ENCODE data around the gene ZDHHC24. TPM values are rescaled to one million over a fixed set of nuclear protein-coding genes. Genes with fewer than 3 reads are reported as not detected.

Gene ZDHHC24
- total RNA-seq, 1 experiment from 2014 or later: 10.5 TPM

DNA sequence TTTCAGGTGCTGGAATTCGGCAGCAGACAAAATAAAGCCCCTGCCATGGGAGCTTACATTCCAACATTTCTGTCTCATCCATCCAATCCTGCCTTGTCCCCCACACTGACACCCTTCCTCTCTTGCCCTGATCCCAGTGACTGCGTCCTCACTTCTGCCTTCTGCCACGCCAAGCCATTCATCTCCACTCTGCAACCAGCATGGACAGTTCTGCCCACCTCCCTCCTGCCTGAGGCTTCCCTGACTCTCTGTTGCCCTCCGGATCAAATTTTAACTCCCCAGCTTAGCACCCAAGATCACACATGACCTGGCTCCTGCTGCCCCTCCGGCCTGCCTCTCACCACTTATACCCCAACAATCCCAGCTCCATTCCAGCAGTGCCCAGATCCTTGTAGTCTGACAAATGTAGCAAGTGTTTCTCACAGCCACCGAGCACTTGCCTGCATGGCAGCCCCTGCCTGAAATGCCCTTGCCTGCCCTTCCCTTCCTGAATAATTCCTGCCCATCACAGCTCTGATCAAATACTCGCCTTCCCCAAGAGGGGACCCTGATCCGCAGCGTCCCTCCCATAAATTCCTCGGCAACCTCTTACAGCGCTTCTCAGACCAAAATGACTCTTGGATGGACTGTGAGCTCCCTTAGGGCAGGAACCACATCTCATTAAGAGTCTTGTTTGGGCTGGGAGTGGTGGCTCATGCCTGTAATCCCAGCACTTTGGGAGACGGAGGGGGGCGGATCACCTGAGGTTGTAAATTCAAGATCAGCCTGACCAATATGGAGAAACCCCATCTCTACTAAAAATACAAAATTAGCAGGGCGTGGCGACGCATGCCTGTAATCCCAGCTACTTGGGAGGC is 3.2 kb upstream of the ZDHHC24 start:
- RAD21 ChIA-PET (ENCODE audit: low non-redundant PET in 1 of 2, low total read pairs in 2 of 2, uncharacterized antibody in 2 of 2, unreplicated experiment in 2 of 2): interaction anchor here in 1 of 2 experiments (0.6 kb wide), 1 partner anchor 280 kb away, joined by 3 read pairs; no protein-coding TSS in a partner anchor
- TF ChIP-seq YY1 (IDR thresholded peaks at IDR 0.05; ENCODE audit: extremely low read depth, insufficient replicate concordance, low read depth, low read length): no peak
- TF ChIP-seq RAD21 (IDR thresholded peaks at IDR 0.05; ENCODE audit: low read depth): no peak
- POLR2A ChIA-PET: interaction anchor here (1.1 kb wide), 1 partner anchor 13 kb away, joined by 3 read pairs; no protein-coding TSS in a partner anchor
- no peak overlapping the region for H3K4me3 ChIP-seq (replicated peaks in 1 of 2; ENCODE audit: low read depth in 1 of 2, low read length in 2 of 2)
- ATAC-seq: no peak
- no TSS peak for BruUV-seq (replicated peaks)
- intact Hi-C loops (cut with micrococcal nuclease): no loop called here
- peaks cover 0 to 12% of the 10 kb centered on the region in 2 experiments; a peak in 2 of 4 replicates for H3K4me1 ChIP-seq (ENCODE audit: control insufficient read depth in 1 of 2, insufficient read depth in 2 of 2, low read length in 2 of 2)
- no peaks in the 10 kb centered on the region for H3K27me3 ChIP-seq (ENCODE audit: insufficient read depth, low read length)
- no peaks in the 10 kb centered on the region for H3K9me3 ChIP-seq (ENCODE audit: control insufficient read depth in 1 of 2, insufficient read depth in 1 of 2, low read depth in 1 of 2, low read length in 2 of 2)
- no peak overlapping the region for H3K9ac ChIP-seq (ENCODE audit: low read length)
- CTCF ChIA-PET: no interaction called here
- no peak overlapping the region for H3K4me2 ChIP-seq (ENCODE audit: low read length)
- no peaks in the 10 kb centered on the region for H3K9me2 ChIP-seq (ENCODE audit: insufficient read depth)
- H3K27ac ChIP-seq (ENCODE audit: low read depth, low read length): no peak overlapping the region
- no peak overlapping the region for H2AFZ ChIP-seq (ENCODE audit: low read depth, low read length, poor library complexity, severe bottlenecking)
- no peak for DNase-seq (ENCODE audit: low read depth, low spot score)
- no peaks in the 10 kb centered on the region for H3K79me2 ChIP-seq (ENCODE audit: insufficient read depth, low read length)
- no peaks in the 10 kb centered on the region for H4K20me1 ChIP-seq (ENCODE audit: insufficient read depth)
- no peaks in the 10 kb centered on the region for H3K36me3 ChIP-seq (ENCODE audit: control insufficient read depth in 1 of 2, insufficient read depth in 2 of 2, low read length in 2 of 2)

DNA sequence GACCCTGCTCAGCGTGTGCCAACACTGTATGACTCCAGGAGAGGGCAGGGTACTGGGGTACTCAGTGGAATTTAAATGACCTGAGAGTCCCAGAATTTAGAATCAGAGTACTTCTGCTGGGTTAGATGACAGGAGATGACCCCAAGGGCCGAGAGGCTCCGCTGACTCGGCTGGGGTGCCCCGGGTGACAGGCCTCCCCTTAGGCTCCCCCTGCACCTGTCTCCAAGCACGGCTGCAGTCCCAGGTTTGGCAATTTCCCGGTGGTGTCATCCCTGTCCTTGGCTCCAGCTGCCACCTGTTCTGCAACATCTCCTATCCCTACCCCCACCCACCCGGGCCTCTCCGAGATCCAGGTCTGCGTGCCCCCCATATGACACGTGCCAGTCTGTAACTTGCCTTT is 2.2 kb upstream of the ZDHHC24 start:
- H3K36me3 ChIP-seq (ENCODE audit: control insufficient read depth in 1 of 2, insufficient read depth in 2 of 2, low read length in 2 of 2): no peaks in the 10 kb centered on the region
- H3K9ac ChIP-seq (ENCODE audit: low read length): no peak overlapping the region
- TF ChIP-seq POLR2AphosphoS5 (IDR thresholded peaks at IDR 0.05; ENCODE audit: low read depth, low read length) (no peak), SRF (IDR thresholded peaks at IDR 0.05; ENCODE audit: low read depth) (no peak), EGR1 (IDR thresholded peaks at IDR 0.05; ENCODE audit: low read depth) (no peak), EZH2 (IDR thresholded peaks at IDR 0.05) (no peak), TCF7L2 (IDR thresholded peaks at IDR 0.05; ENCODE audit: borderline replicate concordance, extremely low read depth, insufficient read depth, insufficient read length) (no peak), ZNF274 (IDR thresholded peaks at IDR 0.05; ENCODE audit: low read depth, low read length) (no peak), POLR2A (IDR thresholded peaks at IDR 0.05; ENCODE audit: borderline replicate concordance, extremely low read depth, insufficient read depth, insufficient read length) (no peak), ELF1 (IDR thresholded peaks at IDR 0.05; ENCODE audit: borderline replicate concordance, low read depth) (no peak), YY1 (IDR thresholded peaks at IDR 0.05; ENCODE audit: extremely low read depth, insufficient replicate concordance, low read depth, low read length) (no peak), FOSL1 (IDR thresholded peaks at IDR 0.05; ENCODE audit: low read depth) (no peak), CEBPB (IDR thresholded peaks at IDR 0.05; ENCODE audit: low read depth) (no peak)
- TF ChIP-seq, protein P1, sequence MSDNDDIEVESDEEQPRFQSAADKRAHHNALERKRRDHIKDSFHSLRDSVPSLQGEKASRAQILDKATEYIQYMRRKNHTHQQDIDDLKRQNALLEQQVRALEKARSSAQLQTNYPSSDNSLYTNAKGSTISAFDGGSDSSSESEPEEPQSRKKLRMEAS (IDR thresholded peaks at IDR 0.05): no peak
- ChIA-PET CTCF (no interaction called here), POLR2A (no interaction called here), RAD21 (ENCODE audit: low non-redundant PET in 1 of 2, low total read pairs in 2 of 2, uncharacterized antibody in 2 of 2, unreplicated experiment in 2 of 2) (no interaction called here)
- no TSS peak for BruUV-seq (replicated peaks)
- no peak overlapping the region for H3K4me3 ChIP-seq (replicated peaks in 1 of 2; ENCODE audit: low read depth in 1 of 2, low read length in 2 of 2)
- H3K27me3 ChIP-seq (ENCODE audit: insufficient read depth, low read length): no peaks in the 10 kb centered on the region
- no peak overlapping the region for H3K4me2 ChIP-seq (ENCODE audit: low read length)
- no peak for DNase-seq (ENCODE audit: low read depth, low spot score)
- H3K4me1 ChIP-seq (ENCODE audit: control insufficient read depth in 1 of 2, insufficient read depth in 2 of 2, low read length in 2 of 2): peaks cover 0 to 12% of the 10 kb centered on the region in 2 experiments; a peak in 2 of 4 replicates
- no peaks in the 10 kb centered on the region for H3K9me3 ChIP-seq (ENCODE audit: control insufficient read depth in 1 of 2, insufficient read depth in 1 of 2, low read depth in 1 of 2, low read length in 2 of 2)
- no peaks in the 10 kb centered on the region for H3K79me2 ChIP-seq (ENCODE audit: insufficient read depth, low read length)
- H3K9me2 ChIP-seq (ENCODE audit: insufficient read depth): no peaks in the 10 kb centered on the region
- ATAC-seq: no peak
- intact Hi-C loops (cut with micrococcal nuclease): no loop called here
- no peak overlapping the region for H3K27ac ChIP-seq (ENCODE audit: low read depth, low read length)
- H2AFZ ChIP-seq (ENCODE audit: low read depth, low read length, poor library complexity, severe bottlenecking): no peak overlapping the region
- no peaks in the 10 kb centered on the region for H4K20me1 ChIP-seq (ENCODE audit: insufficient read depth)

Measured in HCT116 (cell line).